Hepatocyte (in vitro differentiated cells): Measurements from ENCODE around the gene JAKMIP1. TPM values are rescaled to one million over a fixed set of nuclear protein-coding genes. Genes with fewer than 3 reads are reported as not detected.
A peak's percentile ranks its signal among the peaks of the same experiment; 100 is the strongest.

ENCODE experiments used
- DNase-seq: peaks from one replicate; pipeline ENCODE4 v3.0.0-alpha.2; 2016; ENCODE audit warnings: low spot score
- H2AFZ ChIP-seq: fragments of 200-600 bp; sonication (generic); 2 replicates; pipeline ENCODE4 v1.6.0; 2016; ENCODE audit warnings: antibody characterized with exemption, mild to moderate bottlenecking
- H3K27ac ChIP-seq: fragments of 200-600 bp; sonication (generic); 2 replicates; pipeline ENCODE4 v1.5.1; 2016; ENCODE audit warnings: mild to moderate bottlenecking
- H3K27me3 ChIP-seq: fragments of 200-600 bp; sonication (generic); 2 replicates; pipeline ENCODE4 v1.6.1; 2016
- H3K36me3 ChIP-seq: fragments of 200-600 bp; sonication (generic); replicated peaks from 2 replicates; pipeline ENCODE4 v1.5.1; 2016; ENCODE audit warnings: low read depth; ENCODE audit not compliant: insufficient read depth
- H3K4me1 ChIP-seq: fragments of 200-600 bp; sonication (generic); 2 replicates; pipeline ENCODE4 v1.5.1; 2016; ENCODE audit warnings: mild to moderate bottlenecking, moderate library complexity; ENCODE audit not compliant: insufficient read depth
- H3K4me2 ChIP-seq: fragments of 200-600 bp; sonication (generic); 2 replicates; pipeline ENCODE4 v1.6.0; 2016
- H3K4me3 ChIP-seq: fragments of 200-600 bp; sonication (generic); 2 replicates; pipeline ENCODE4 v1.5.1; 2016; ENCODE audit warnings: mild to moderate bottlenecking
- H3K79me2 ChIP-seq: fragments of 200-600 bp; sonication (generic); 2 replicates; pipeline ENCODE4 v1.6.0; 2017; ENCODE audit warnings: mild to moderate bottlenecking
- H3K9me2 ChIP-seq: fragments of 200-600 bp; sonication (generic); replicated peaks from 2 replicates; pipeline ENCODE4 v1.6.0; 2017; ENCODE audit warnings: mild to moderate bottlenecking; ENCODE audit not compliant: insufficient read depth
- H3K9me3 ChIP-seq: fragments of 200-600 bp; sonication (generic); 2 replicates; pipeline ENCODE4 v1.5.1; 2016; ENCODE audit warnings: low read depth, mild to moderate bottlenecking
- H4K20me1 ChIP-seq: fragments of 200-600 bp; sonication (generic); 2 replicates; pipeline ENCODE4 v1.6.0; 2016; ENCODE audit warnings: mild to moderate bottlenecking; ENCODE audit not compliant: insufficient read depth, poor library complexity, severe bottlenecking
- CTCF ChIP-seq: fragments of 200-600 bp; sonication (generic); IDR thresholded peaks from 2 replicates; pipeline ENCODE4 v1.5.1; 2016; ENCODE audit warnings: antibody characterized with exemption, mild to moderate bottlenecking; ENCODE audit not compliant: poor library complexity
- EZH2 ChIP-seq: fragments of 200-600 bp; sonication (generic); IDR thresholded peaks from 2 replicates; pipeline ENCODE4 v1.6.1; 2016; ENCODE audit warnings: antibody characterized with exemption, mild to moderate bottlenecking, borderline replicate concordance
- EZH2phosphoT487 ChIP-seq: fragments of 200-600 bp; sonication (generic); IDR thresholded peaks from one replicate; pipeline ENCODE4 v1.6.1; 2018; ENCODE audit warnings: antibody characterized with exemption, mild to moderate bottlenecking, low read depth, moderate library complexity; ENCODE audit not compliant: unreplicated experiment, severe bottlenecking
- WGBS: methylation state at CpG from one replicate; pipeline ENCODE4 v1.1.6; 2016; ENCODE audit warnings: low lambda C conversion rate; ENCODE audit errors: missing lambda C conversion rate; 5-methylcytosine and 5-hydroxymethylcytosine counted together
- polyA plus RNA-seq: library from polyadenylated mRNA; unstranded; fragments of >200 nt; fragmentation: Nextera tagmentation; extraction: Ambion mirVana; gene quantifications from 2 replicates; pipeline ENCODE4 v1.2.1, GENCODE V29; 2016
- total RNA-seq: library from RNA; depleted of rRNA; stranded (reverse); fragments of >200 nt; gene quantifications from 2 replicates; pipeline ENCODE4 v1.2.3, GENCODE V29; 2014

The JAKMIP1 gene
- total and polyA plus RNA-seq, 2 experiments from 2014 or later = not detected

GRCh38 chr4:6199422-6199921 lies 877 bp downstream of the JAKMIP1 start:
- H3K4me1 ChIP-seq = peaks cover 2% of the 10 kb centered on the region
- H3K36me3 ChIP-seq = no peaks in the 10 kb centered on the region
- H3K27ac ChIP-seq = no peak overlapping the region
- under 1% methylated on average over 44 of the region's 55 CpGs for WGBS
- no peak overlapping the region for H3K4me3 ChIP-seq
- no peaks in the 10 kb centered on the region for H3K9me2 ChIP-seq
- H3K4me2 ChIP-seq = peak overlapping the region; percentile 99
- TF ChIP-seq EZH2 (peak; percentile 34), CTCF (no peak)
- peaks cover 59% of the 10 kb centered on the region for H3K27me3 ChIP-seq
- H3K79me2 ChIP-seq = no peaks in the 10 kb centered on the region
- H4K20me1 ChIP-seq = no peaks in the 10 kb centered on the region
- DNase-seq = peak; percentile 18
- no peaks in the 10 kb centered on the region for H3K9me3 ChIP-seq
- H2AFZ ChIP-seq = peak overlapping the region; percentile 31

GRCh38 chr4:6198768-6199421 lies 1.5 kb downstream of the JAKMIP1 start:
- peak overlapping the region; percentile 99 for H3K4me2 ChIP-seq
- no peaks in the 10 kb centered on the region for H3K9me2 ChIP-seq
- TF ChIP-seq EZH2phosphoT487 = no peak
- TF ChIP-seq CTCF = no peak
- peak; percentile 75 for TF ChIP-seq EZH2
- H3K27ac ChIP-seq = no peak overlapping the region
- H3K9me3 ChIP-seq = no peaks in the 10 kb centered on the region
- no peak overlapping the region for H2AFZ ChIP-seq
- WGBS = 4% methylated on average over 26 of the region's 27 CpGs
- no peaks in the 10 kb centered on the region for H3K79me2 ChIP-seq
- peaks cover 2% of the 10 kb centered on the region for H3K4me1 ChIP-seq
- H3K4me3 ChIP-seq = no peak overlapping the region
- no peaks in the 10 kb centered on the region for H3K36me3 ChIP-seq
- no peak for DNase-seq
- H4K20me1 ChIP-seq = no peaks in the 10 kb centered on the region
- H3K27me3 ChIP-seq = peaks cover 64% of the 10 kb centered on the region

GRCh38 chr4:6198278-6198677 lies 2.1 kb downstream of the JAKMIP1 start:
- Histone ChIP-seq H3K79me2 (no peaks in the 10 kb centered on the region), H3K36me3 (no peaks in the 10 kb centered on the region), H3K9me3 (no peaks in the 10 kb centered on the region), H4K20me1 (no peaks in the 10 kb centered on the region), H3K4me3 (no peak overlapping the region), H2AFZ (no peak overlapping the region), H3K4me2 (no peak overlapping the region), H3K4me1 (peaks cover 2% of the 10 kb centered on the region), H3K27me3 (peaks cover 70% of the 10 kb centered on the region), H3K9me2 (no peaks in the 10 kb centered on the region), H3K27ac (no peak overlapping the region)
- no peak for DNase-seq
- 74% methylated on average over 6 of the region's 6 CpGs for WGBS
- TF ChIP-seq EZH2phosphoT487 (no peak), CTCF (no peak), EZH2 (no peak)
